WERI-Rb-1 (cell line): ENCODE results near the gene PRMT7.

ENCODE experiments used
- DNase-seq: peaks from one replicate; pipeline ENCODE4 v3.0.0-alpha.2; 2020
- H3K27ac ChIP-seq: fragments of 250-450 bp; sonication (Bioruptor Pico); 2 replicates; pipeline ENCODE4 v1.5.1; 2020; ENCODE audit warnings: mild to moderate bottlenecking, moderate library complexity
- H3K27me3 ChIP-seq: fragments of 250-450 bp; sonication (Bioruptor Pico); 2 replicates; pipeline ENCODE4 v1.5.1; 2021; ENCODE audit warnings: mild to moderate bottlenecking, low read depth, moderate library complexity; ENCODE audit not compliant: insufficient read depth, severe bottlenecking
- H3K36me3 ChIP-seq: fragments of 250-450 bp; sonication (Bioruptor Pico); 2 replicates; pipeline ENCODE4 v1.5.1; 2020; ENCODE audit warnings: mild to moderate bottlenecking, moderate library complexity
- H3K4me3 ChIP-seq: 2 replicates; pipeline ENCODE4 v1.5.1; 2011; ENCODE audit warnings: low read depth, mild to moderate bottlenecking, control low read depth, low read length
- H3K9me3 ChIP-seq: fragments of 250-450 bp; sonication (Bioruptor Pico); 2 replicates; pipeline ENCODE4 v1.5.1; 2021; ENCODE audit warnings: mild to moderate bottlenecking, moderate library complexity; ENCODE audit not compliant: severe bottlenecking
- TF ChIP-seq, protein P1 (sequence below): IDR thresholded peaks from 2 replicates; pipeline ENCODE4 v1.5.1; 2011; ENCODE audit warnings: low read depth, mild to moderate bottlenecking, control low read depth, inconsistent platforms, low read length

Gene PRMT7

DNA sequence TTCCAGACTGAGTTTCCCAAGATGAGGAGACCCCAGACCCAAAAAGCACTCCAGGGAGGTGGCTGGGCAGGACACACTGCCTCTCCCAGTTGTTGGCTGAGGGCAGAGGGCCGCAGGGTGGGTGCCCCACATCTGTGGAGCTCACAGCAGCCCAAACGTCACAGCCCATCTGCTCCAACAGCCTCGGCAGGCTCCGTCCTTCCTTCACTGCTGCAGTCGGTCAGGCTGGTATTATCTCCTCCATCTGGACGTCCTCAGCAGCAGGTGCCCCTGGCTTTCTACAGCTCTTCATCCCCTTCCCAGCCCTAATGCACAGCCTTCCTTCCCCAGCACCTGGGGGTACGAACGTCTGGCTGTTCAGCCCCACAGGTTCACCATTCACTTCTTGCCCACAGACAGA lies 55.2 kb downstream of the PRMT7 start:
- Histone ChIP-seq H3K36me3 (peaks cover 3% of the 10 kb centered on the region; the same call in 1 of the 2 replicates), H3K27me3 (no peaks in the 10 kb centered on the region), H3K9me3 (no peaks in the 10 kb centered on the region), H3K27ac (peak overlapping the region; percentile 76), H3K4me3 (no peak overlapping the region)
- TF ChIP-seq, protein P1, sequence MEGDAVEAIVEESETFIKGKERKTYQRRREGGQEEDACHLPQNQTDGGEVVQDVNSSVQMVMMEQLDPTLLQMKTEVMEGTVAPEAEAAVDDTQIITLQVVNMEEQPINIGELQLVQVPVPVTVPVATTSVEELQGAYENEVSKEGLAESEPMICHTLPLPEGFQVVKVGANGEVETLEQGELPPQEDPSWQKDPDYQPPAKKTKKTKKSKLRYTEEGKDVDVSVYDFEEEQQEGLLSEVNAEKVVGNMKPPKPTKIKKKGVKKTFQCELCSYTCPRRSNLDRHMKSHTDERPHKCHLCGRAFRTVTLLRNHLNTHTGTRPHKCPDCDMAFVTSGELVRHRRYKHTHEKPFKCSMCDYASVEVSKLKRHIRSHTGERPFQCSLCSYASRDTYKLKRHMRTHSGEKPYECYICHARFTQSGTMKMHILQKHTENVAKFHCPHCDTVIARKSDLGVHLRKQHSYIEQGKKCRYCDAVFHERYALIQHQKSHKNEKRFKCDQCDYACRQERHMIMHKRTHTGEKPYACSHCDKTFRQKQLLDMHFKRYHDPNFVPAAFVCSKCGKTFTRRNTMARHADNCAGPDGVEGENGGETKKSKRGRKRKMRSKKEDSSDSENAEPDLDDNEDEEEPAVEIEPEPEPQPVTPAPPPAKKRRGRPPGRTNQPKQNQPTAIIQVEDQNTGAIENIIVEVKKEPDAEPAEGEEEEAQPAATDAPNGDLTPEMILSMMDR: no peak
- DNase-seq: peak; percentile 80

DNA sequence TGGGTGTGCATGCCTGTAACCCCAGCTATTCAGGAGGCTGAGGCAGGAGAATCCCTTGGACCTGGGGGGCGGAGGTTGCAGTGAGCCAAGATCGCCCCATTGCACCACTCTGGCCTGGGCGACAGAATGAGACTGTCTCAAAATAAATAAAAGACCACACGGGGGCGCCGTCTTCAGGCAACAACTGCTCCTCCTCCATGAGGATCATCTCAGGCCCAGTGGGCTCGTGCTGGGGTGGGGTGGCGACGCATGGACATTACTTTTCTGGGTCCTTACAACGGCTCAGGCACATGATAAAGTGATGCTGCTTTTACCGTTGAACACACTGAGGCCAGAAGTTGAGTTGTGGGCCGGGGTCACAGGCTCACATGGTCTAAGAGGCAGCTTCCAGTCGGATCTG lies 56.2 kb downstream of the PRMT7 start:
- Histone ChIP-seq H3K27me3 (no peaks in the 10 kb centered on the region), H3K36me3 (peaks cover 3% of the 10 kb centered on the region; the same call in 1 of the 2 replicates), H3K27ac (peak overlapping the region; percentile 76), H3K9me3 (no peaks in the 10 kb centered on the region), H3K4me3 (no peak overlapping the region)
- peak; percentile 74 for DNase-seq
- TF ChIP-seq, protein P1: peak; percentile 57

DNA sequence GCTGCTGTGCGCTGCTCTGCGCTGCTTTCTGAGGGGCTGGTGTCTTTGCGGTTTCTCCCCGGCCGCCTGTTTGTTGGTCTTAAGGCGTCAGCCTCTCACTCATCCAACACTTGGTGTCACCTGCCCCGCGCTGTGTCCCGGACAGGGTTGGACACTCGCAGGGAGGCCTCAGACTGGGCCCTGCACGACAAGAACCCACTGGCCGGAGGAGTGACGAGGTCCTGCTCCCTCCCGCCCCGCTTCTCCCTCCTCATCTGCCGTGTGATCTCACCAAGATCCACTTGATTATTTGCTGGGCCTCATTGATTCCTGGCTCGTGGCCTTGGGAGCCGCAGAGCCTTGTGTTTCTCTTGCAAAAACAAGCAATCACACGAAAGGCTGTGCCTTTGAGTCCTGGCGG lies 56.6 kb downstream of the PRMT7 start:
- TF ChIP-seq, protein P1: no peak
- peaks cover 3% of the 10 kb centered on the region; the same call in 1 of the 2 replicates for H3K36me3 ChIP-seq
- H3K27me3 ChIP-seq: no peaks in the 10 kb centered on the region
- no peak for DNase-seq
- H3K27ac ChIP-seq: peak overlapping the region; percentile 28; the same call in 1 of the 2 replicates
- H3K9me3 ChIP-seq: no peaks in the 10 kb centered on the region
- H3K4me3 ChIP-seq: no peak overlapping the region

DNA sequence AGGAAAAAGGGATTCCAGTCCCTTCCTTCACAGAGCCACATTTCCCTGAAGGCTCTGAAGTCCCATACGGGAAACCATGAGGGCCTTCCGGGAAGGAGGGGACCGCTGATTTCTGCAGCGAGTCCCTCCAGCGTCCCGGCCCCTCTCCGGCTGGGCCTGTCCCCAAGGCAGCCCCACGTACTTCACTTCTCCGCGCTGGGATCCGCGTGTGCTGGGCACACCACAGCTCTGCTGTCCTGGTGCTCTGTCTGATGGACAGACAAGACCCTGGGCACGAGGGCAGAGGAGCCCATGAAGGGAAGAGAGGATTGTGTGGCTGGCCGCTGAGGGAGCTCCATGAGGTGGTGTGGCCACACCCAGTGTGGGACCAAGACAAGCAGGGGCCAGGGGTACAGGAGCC lies 57.1 kb downstream of the PRMT7 start:
- H3K27me3 ChIP-seq: no peaks in the 10 kb centered on the region
- DNase-seq: no peak
- H3K9me3 ChIP-seq: no peaks in the 10 kb centered on the region
- H3K36me3 ChIP-seq: peaks cover 3% of the 10 kb centered on the region; the same call in 1 of the 2 replicates
- H3K27ac ChIP-seq: peak overlapping the region; percentile 28; the same call in 1 of the 2 replicates
- TF ChIP-seq, protein P1: no peak
- H3K4me3 ChIP-seq: no peak overlapping the region

DNA sequence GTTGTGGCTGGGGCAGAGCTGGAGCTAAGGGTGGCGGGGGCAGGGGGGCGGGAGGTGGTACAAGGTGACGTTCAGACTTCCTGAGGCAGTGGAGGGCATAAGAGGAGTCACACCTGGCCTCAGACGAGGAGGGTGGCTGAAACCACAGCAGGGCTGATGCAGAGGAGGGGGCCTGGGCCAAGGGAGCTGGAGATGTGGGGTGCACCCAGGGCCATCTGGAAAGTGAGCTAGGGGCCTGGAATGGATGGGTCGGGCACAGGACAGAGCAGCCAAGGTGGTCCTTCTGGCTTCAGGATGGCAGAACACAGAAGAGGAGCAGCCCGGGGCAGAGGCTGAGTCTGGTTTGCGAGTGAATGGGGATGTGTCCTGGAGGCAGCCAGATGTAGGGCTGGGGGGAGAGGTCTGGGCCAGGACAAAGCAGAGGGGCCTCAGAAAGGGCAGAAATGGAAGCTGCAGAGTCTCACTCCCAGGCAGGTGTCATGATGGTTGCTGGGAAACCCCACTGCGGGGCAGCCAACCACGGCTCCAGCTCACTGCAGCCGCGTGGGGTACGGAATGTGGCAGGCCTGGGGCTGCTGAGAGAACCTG lies 57.6 kb downstream of the PRMT7 start:
- Histone ChIP-seq H3K27ac (no peak overlapping the region), H3K36me3 (peaks cover 3% of the 10 kb centered on the region; the same call in 1 of the 2 replicates), H3K4me3 (no peak overlapping the region), H3K27me3 (no peaks in the 10 kb centered on the region), H3K9me3 (no peaks in the 10 kb centered on the region)
- no peak for DNase-seq
- TF ChIP-seq, protein P1: no peak

DNA sequence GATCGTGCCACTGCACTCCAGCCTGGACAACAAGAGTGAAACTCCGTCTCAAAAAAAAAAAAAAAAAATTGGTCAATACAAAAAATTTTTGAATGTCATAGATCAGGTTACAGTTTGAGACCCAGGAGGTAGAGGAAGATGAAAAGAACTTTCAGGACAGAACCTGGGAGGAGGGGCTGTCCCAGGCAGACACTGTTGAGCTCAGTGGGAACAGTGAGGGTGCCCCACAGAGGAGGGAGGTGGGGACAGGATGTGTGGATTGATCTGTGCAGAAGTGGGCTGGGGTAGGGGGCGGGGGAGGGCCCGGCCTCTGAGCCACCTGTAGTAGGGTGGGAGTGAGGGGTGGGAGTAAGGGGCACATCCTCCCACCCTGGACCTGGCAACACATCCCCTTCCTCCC lies 58.3 kb downstream of the PRMT7 start:
- no peak overlapping the region for H3K4me3 ChIP-seq
- H3K27ac ChIP-seq: no peak overlapping the region
- no peaks in the 10 kb centered on the region for H3K27me3 ChIP-seq
- TF ChIP-seq, protein P1: no peak
- no peak for DNase-seq
- no peaks in the 10 kb centered on the region for H3K9me3 ChIP-seq
- H3K36me3 ChIP-seq: peaks cover 2% of the 10 kb centered on the region; the same call in 1 of the 2 replicates
